C1 segment of cervical spinal cord (tissue), 14 donors: ENCODE results near the gene PCED1B.
"Not testable (repeated sequence)": the region's sequence is repeated elsewhere in the genome, so short reads cannot be mapped to it uniquely, and the experiment has no call there.

Experiments used
- DNase-seq, 14 donors: peaks; one replicate each; lab custom pipeline; 2025; lab: John Stamatoyannopoulos, UW

Gene PCED1B

GRCh38 chr12:47079468-47079980, at the start of gene PCED1B, which contains the start of gene AMIGO2:
Gene PCED1B (plus strand): TSS chr12:47079621. CDS start chr12:47235064, 155,443 bp downstream.
Gene AMIGO2 (minus strand): TSS chr12:47079959. CDS start chr12:47079002, 957 bp downstream.
- DNase-seq = peak in 7 of 14 donors; percentile 9 to 70 (median 35)

GRCh38 chr12:47029903-47030302, 49.5 kb upstream of the PCED1B start:
- DNase-seq = no peak

GRCh38 chr12:47032644-47033043, 46.8 kb upstream of the PCED1B start:
- no peak for DNase-seq

GRCh38 chr12:47033081-47033480, 46.3 kb upstream of the PCED1B start:
- DNase-seq = no peak

- DNase-seq = no peak
Observed at GRCh38 chr12:47033789-47034555, 45.4 kb upstream of the PCED1B start.

GRCh38 chr12:47034661-47035060, 44.8 kb upstream of the PCED1B start:
- no peak for DNase-seq

GRCh38 chr12:47035484-47035883, 43.9 kb upstream of the PCED1B start:
- no peak for DNase-seq

- no peak for DNase-seq
Observed at GRCh38 chr12:47038270-47038748, 41.1 kb upstream of the PCED1B start.

GRCh38 chr12:47039079-47039478, 40.3 kb upstream of the PCED1B start:
- no peak for DNase-seq

- no peak for DNase-seq
Observed at GRCh38 chr12:47039756-47040155, 39.7 kb upstream of the PCED1B start.

GRCh38 chr12:47041327-47041726, 38.1 kb upstream of the PCED1B start:
- no peak for DNase-seq

GRCh38 chr12:47048541-47048940, 30.9 kb upstream of the PCED1B start:
- DNase-seq = no peak

- DNase-seq = not testable (repeated sequence)
Observed at GRCh38 chr12:47051291-47051690, 28.1 kb upstream of the PCED1B start.

GRCh38 chr12:47052274-47052673, 27.1 kb upstream of the PCED1B start:
- no peak for DNase-seq

- DNase-seq = no peak
Observed at GRCh38 chr12:47053961-47054360, 25.5 kb upstream of the PCED1B start.

GRCh38 chr12:47054659-47055058, 24.8 kb upstream of the PCED1B start:
- no peak for DNase-seq

- not testable (repeated sequence) for DNase-seq
Observed at GRCh38 chr12:47055856-47056255, 23.6 kb upstream of the PCED1B start.

- not testable (repeated sequence) for DNase-seq
Observed at GRCh38 chr12:47056944-47057343, 22.5 kb upstream of the PCED1B start.

- DNase-seq = not testable (repeated sequence)
Observed at GRCh38 chr12:47058640-47059039, 20.8 kb upstream of the PCED1B start.

- DNase-seq = no peak
Observed at GRCh38 chr12:47065546-47065945, 13.9 kb upstream of the PCED1B start.

GRCh38 chr12:47066278-47067025, 13.0 kb upstream of the PCED1B start:
- no peak for DNase-seq

GRCh38 chr12:47067176-47067575, 12.2 kb upstream of the PCED1B start:
- no peak for DNase-seq
